ENCODE results near the gene C2orf42.
"Not testable (repeated sequence)": the region's sequence is repeated elsewhere in the genome, so short reads cannot be mapped to it uniquely, and the experiment has no call there.

The C2orf42 gene

DNA sequence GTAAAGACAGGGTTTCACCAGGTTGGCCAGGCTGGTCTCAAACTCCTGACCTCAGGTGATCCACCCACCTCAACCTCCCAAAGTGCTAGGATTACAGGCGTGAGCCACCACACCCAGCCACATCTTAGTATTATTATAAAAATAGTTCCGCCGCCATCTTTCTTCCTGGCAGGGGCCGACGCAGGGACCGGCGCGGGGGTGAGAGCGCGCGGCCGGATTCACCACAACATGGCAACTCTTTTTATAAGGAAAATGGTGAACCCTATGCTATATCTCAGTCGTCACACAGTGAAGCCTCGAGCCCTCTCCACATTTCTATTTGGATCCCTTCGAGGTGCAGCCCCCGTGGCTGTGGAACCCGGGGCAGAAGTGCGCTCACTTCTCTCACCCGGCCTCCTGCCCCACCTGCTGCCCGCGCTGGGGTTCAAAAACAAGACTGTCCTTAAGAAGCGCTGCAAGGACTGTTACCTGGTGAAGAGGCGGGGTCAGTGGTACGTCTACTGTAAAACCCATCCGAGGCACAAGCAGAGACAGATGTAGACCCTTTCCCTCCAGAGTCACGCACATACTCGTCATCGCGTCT is 88.4 kb downstream of the C2orf42 start:
- DNase-seq, result not testable (repeated sequence)

DNA sequence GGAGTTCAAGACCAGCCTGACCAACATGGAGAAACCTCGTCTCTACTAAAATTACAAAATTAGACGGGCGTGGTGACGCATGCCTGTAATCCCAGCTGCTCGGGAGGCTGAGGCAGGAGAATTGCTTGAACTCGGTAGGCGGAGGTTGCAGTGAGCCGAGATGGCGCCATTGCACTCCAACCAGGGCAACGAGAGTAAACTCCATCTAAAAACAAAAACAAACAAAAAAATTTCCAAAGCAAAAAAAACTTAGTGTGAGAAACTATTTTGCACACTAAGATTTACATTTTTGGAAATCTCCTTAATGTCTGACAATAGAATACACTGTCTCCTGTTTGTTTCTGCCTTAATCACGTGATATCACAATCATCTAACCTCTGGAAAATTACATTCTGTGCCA is 89.1 kb downstream of the C2orf42 start:
- not testable (repeated sequence) for DNase-seq

- no peak for DNase-seq
Observed at GRCh38 chr2:70101174-70101573, 89.6 kb downstream of the C2orf42 start.

Data from Kasumi-1 (cell line).